ENCODE data around the gene RP9. TPM values are rescaled to one million over a fixed set of nuclear protein-coding genes. Genes with fewer than 3 reads are reported as not detected.

RP9 gene
- total and polyA plus RNA-seq, 2 of the 4 experiments (the other 2 are of a cell fraction): 9.5 to 18.1 TPM

GRCh38 chr7:33152087-33152486, 42.9 kb upstream of the RP9 start:
- Histone ChIP-seq H2BK15ac (ENCODE audit: low read depth, low read length) (no peak overlapping the region), H3K9me1 (ENCODE audit: insufficient read depth, low read length) (no peaks in the 10 kb centered on the region), H3K56ac (ENCODE audit: extremely low read depth, insufficient read depth, low read length) (no peak overlapping the region), H3K18ac (ENCODE audit: low read depth, low read length) (no peak overlapping the region), H3K9me3 (ENCODE audit: control insufficient read depth, insufficient read depth, low read length) (no peaks in the 10 kb centered on the region), H2AFZ (replicated peaks; ENCODE audit: low read length, poor library complexity) (no peak overlapping the region), H2AK5ac (ENCODE audit: low read depth, low read length) (no peak overlapping the region), H2BK20ac (ENCODE audit: low read depth, low read length) (no peak overlapping the region), H3K79me1 (ENCODE audit: low read depth in 1 of 2, low read length in 2 of 2) (no peaks in the 10 kb centered on the region), H4K91ac (ENCODE audit: insufficient read depth, low read depth, low read length) (no peak overlapping the region), H3K9ac (ENCODE audit: low read depth, low read length) (no peak overlapping the region), H4K5ac (ENCODE audit: low read depth, low read length) (no peak overlapping the region), H3K4ac (ENCODE audit: low read depth, low read length) (no peak overlapping the region), H3K4me2 (ENCODE audit: low read depth, low read length) (no peak overlapping the region), H2BK5ac (ENCODE audit: low read depth, low read length, poor library complexity, severe bottlenecking) (no peak overlapping the region), H4K20me1 (ENCODE audit: insufficient read depth, low read length) (no peaks in the 10 kb centered on the region), H3K23ac (ENCODE audit: low read depth, low read length) (no peak overlapping the region), H4K8ac (ENCODE audit: low read depth in 2 of 2, low read length in 2 of 2) (no peak overlapping the region), H2AK9ac (replicated peaks; ENCODE audit: low read depth, low read length, poor library complexity) (no peak overlapping the region), H3K27me3 (ENCODE audit: control insufficient read depth, insufficient read depth, low read length) (no peaks in the 10 kb centered on the region), H3K14ac (replicated peaks; ENCODE audit: low read depth, low read length) (no peak overlapping the region), H3K4me3 (ENCODE audit: insufficient read depth, low read depth, low read length) (no peak overlapping the region), H3K27ac (ENCODE audit: insufficient read depth, low read length) (no peak overlapping the region), H3K4me1 (ENCODE audit: control insufficient read depth, insufficient read depth, low read length) (no peaks in the 10 kb centered on the region), H3K36me3 (ENCODE audit: control insufficient read depth, insufficient read depth, low read length) (no peaks in the 10 kb centered on the region), H2BK120ac (ENCODE audit: low read depth, low read length) (no peak overlapping the region)
- WGBS, 2 experiments (ENCODE audit: extremely low coverage in 2 of 2, insufficient read length in 1 of 2): no CpG with 5 or more reads among the region's 3 CpGs
- BruUV-seq (replicated peaks): no TSS peak
- ATAC-seq (ENCODE audit: low read depth): no peak
- dilution Hi-C loops (cut with HindIII; ENCODE audit: low sequenced_read_pairs, unreplicated experiment): no loop called here
- no peak for DNase-seq
- in situ Hi-C loops (cut with MboI; ENCODE audit: low sequenced_read_pairs): no loop called here
- intact Hi-C loops (cut with micrococcal nuclease): no loop called here
- CTCF ChIA-PET: no interaction called here
- POLR2A ChIA-PET (ENCODE audit: unreplicated experiment): no interaction called here
- TF ChIP-seq MXI1 (IDR thresholded peaks at IDR 0.05; ENCODE audit: borderline replicate concordance, low read depth, low read length): no peak
- TF ChIP-seq SMC3 (IDR thresholded peaks at IDR 0.05; ENCODE audit: low read depth, low read length): no peak
- TF ChIP-seq, protein P1, sequence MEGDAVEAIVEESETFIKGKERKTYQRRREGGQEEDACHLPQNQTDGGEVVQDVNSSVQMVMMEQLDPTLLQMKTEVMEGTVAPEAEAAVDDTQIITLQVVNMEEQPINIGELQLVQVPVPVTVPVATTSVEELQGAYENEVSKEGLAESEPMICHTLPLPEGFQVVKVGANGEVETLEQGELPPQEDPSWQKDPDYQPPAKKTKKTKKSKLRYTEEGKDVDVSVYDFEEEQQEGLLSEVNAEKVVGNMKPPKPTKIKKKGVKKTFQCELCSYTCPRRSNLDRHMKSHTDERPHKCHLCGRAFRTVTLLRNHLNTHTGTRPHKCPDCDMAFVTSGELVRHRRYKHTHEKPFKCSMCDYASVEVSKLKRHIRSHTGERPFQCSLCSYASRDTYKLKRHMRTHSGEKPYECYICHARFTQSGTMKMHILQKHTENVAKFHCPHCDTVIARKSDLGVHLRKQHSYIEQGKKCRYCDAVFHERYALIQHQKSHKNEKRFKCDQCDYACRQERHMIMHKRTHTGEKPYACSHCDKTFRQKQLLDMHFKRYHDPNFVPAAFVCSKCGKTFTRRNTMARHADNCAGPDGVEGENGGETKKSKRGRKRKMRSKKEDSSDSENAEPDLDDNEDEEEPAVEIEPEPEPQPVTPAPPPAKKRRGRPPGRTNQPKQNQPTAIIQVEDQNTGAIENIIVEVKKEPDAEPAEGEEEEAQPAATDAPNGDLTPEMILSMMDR (conservative IDR thresholded peaks at IDR 0.05; ENCODE audit: low read depth, low read length): no peak
- TF ChIP-seq RAD21 (IDR thresholded peaks at IDR 0.05; ENCODE audit: low read length): no peak
- no peak for TF ChIP-seq FOS (IDR thresholded peaks at IDR 0.05; ENCODE audit: low read depth, low read length)
- TF ChIP-seq BHLHE40 (IDR thresholded peaks at IDR 0.05; ENCODE audit: low read depth, low read length): no peak
- no peak for TF ChIP-seq RCOR1 (IDR thresholded peaks at IDR 0.05; ENCODE audit: insufficient replicate concordance, low read length)
- no peak for TF ChIP-seq RFX5 (IDR thresholded peaks at IDR 0.05; ENCODE audit: low read depth, low read length)
- no peak for TF ChIP-seq ELK1 (IDR thresholded peaks at IDR 0.05; ENCODE audit: borderline replicate concordance, low read depth, low read length)
